Measurements from ENCODE around the gene PLXNA2. TPM values are rescaled to one million over a fixed set of nuclear protein-coding genes. Genes with fewer than 3 reads are reported as not detected.

The PLXNA2 gene
- total and polyA plus RNA-seq, 2 of the 4 experiments (the other 2 are of a cell fraction), result 0.72 to 1.1 TPM

- CTCF ChIA-PET, result no interaction called here
- dilution Hi-C loops (cut with HindIII; ENCODE audit: low sequenced_read_pairs, unreplicated experiment) (no loop called here), intact Hi-C loops (cut with micrococcal nuclease) (no loop called here), in situ Hi-C loops (cut with MboI; ENCODE audit: low sequenced_read_pairs) (no loop called here)
- Histone ChIP-seq H2AFZ (replicated peaks; ENCODE audit: low read length, poor library complexity) (no peak overlapping the region), H3K56ac (ENCODE audit: extremely low read depth, insufficient read depth, low read length) (no peak overlapping the region), H3K14ac (replicated peaks; ENCODE audit: low read depth, low read length) (no peak overlapping the region), H3K4me3 (ENCODE audit: insufficient read depth, low read depth, low read length) (no peak overlapping the region), H3K9ac (ENCODE audit: low read depth, low read length) (no peak overlapping the region), H4K91ac (ENCODE audit: insufficient read depth, low read depth, low read length) (no peak overlapping the region), H2BK20ac (ENCODE audit: low read depth, low read length) (no peak overlapping the region), H3K9me1 (ENCODE audit: insufficient read depth, low read length) (no peaks in the 10 kb centered on the region), H3K23ac (ENCODE audit: low read depth, low read length) (no peak overlapping the region), H3K4me2 (ENCODE audit: low read depth, low read length) (no peak overlapping the region), H3K27ac (ENCODE audit: insufficient read depth, low read length) (no peak overlapping the region), H3K79me1 (ENCODE audit: low read depth in 1 of 2, low read length in 2 of 2) (no peaks in the 10 kb centered on the region), H2BK120ac (ENCODE audit: low read depth, low read length) (no peak overlapping the region), H2BK15ac (ENCODE audit: low read depth, low read length) (no peak overlapping the region), H3K36me3 (ENCODE audit: control insufficient read depth, insufficient read depth, low read length) (no peaks in the 10 kb centered on the region), H4K20me1 (ENCODE audit: insufficient read depth, low read length) (no peaks in the 10 kb centered on the region), H2BK5ac (ENCODE audit: low read depth, low read length, poor library complexity, severe bottlenecking) (no peak overlapping the region), H3K4me1 (ENCODE audit: control insufficient read depth, insufficient read depth, low read length) (peaks cover 1% of the 10 kb centered on the region; the same call in 1 of the 2 replicates), H3K4ac (ENCODE audit: low read depth, low read length) (no peak overlapping the region), H2AK9ac (replicated peaks; ENCODE audit: low read depth, low read length, poor library complexity) (no peak overlapping the region), H3K27me3 (ENCODE audit: control insufficient read depth, insufficient read depth, low read length) (peaks cover 7% of the 10 kb centered on the region), H4K5ac (ENCODE audit: low read depth, low read length) (no peak overlapping the region), H3K9me3 (ENCODE audit: control insufficient read depth, insufficient read depth, low read length) (no peaks in the 10 kb centered on the region), H3K18ac (ENCODE audit: low read depth, low read length) (no peak overlapping the region), H4K8ac (ENCODE audit: low read depth in 2 of 2, low read length in 2 of 2) (no peak overlapping the region), H2AK5ac (ENCODE audit: low read depth, low read length) (no peak overlapping the region)
- no peak for ATAC-seq (ENCODE audit: low read depth)
- POLR2A ChIA-PET (ENCODE audit: unreplicated experiment), result no interaction called here
- no TSS peak for BruUV-seq (replicated peaks)
- 17% methylated on average over 1 of the region's 6 CpGs; no CpG with 5 or more reads in 1 of the 2 experiments for WGBS, 2 experiments (ENCODE audit: extremely low coverage in 2 of 2, insufficient read length in 1 of 2)
- DNase-seq, result no peak
- TF ChIP-seq MXI1 (IDR thresholded peaks at IDR 0.05; ENCODE audit: borderline replicate concordance, low read depth, low read length) (no peak), USF2 (IDR thresholded peaks at IDR 0.05; ENCODE audit: low read depth, low read length) (no peak), RFX5 (IDR thresholded peaks at IDR 0.05; ENCODE audit: low read depth, low read length) (no peak), SMC3 (IDR thresholded peaks at IDR 0.05; ENCODE audit: low read depth, low read length) (no peak)
Observed at GRCh38 chr1:208257351-208257750, 13.2 kb upstream of the PLXNA2 start.
